Neutrophil (primary cell): Measurements from ENCODE around the gene CDC14B.
"Not testable (repeated sequence)": the region's sequence is repeated elsewhere in the genome, so short reads cannot be mapped to it uniquely, and the experiment has no call there.

Experiments used
- H3K27ac ChIP-seq: fragments of 200-600 bp; sonication (generic); 2 replicates; pipeline ENCODE4 v1.5.1; 2016; ENCODE audit warnings: mild to moderate bottlenecking, moderate library complexity
- H3K27me3 ChIP-seq: fragments of 200-600 bp; sonication (generic); 2 replicates; pipeline ENCODE4 v1.6.0; 2016; ENCODE audit warnings: mild to moderate bottlenecking
- H3K36me3 ChIP-seq: fragments of 200-600 bp; sonication (generic); 2 replicates; pipeline ENCODE4 v1.5.1; 2017
- H3K4me1 ChIP-seq, 2 experiments: fragments of 200-600 bp in 1 of 2; sonication (generic) in 1 of 2; 1 replicate in 1 of 2; 2 replicates in 1 of 2; pipeline versions ENCODE4 v1.5.1 to v1.6.1; 2013 to 2016; ENCODE audit warnings: low read depth in 1 of 2, low read length in 1 of 2, mild to moderate bottlenecking in 1 of 2, moderate library complexity in 1 of 2; ENCODE audit not compliant: control insufficient read depth in 1 of 2, insufficient read depth in 1 of 2
- H3K4me3 ChIP-seq, 2 experiments: fragments of 200-600 bp in 1 of 2; sonication (generic) in 1 of 2; 1 replicate in 1 of 2; 2 replicates in 1 of 2; pipeline ENCODE4 v1.5.1; 2013 to 2016; ENCODE audit warnings: low read depth in 1 of 2, low read length in 1 of 2, mild to moderate bottlenecking in 1 of 2, moderate library complexity in 1 of 2
- H3K9me3 ChIP-seq: fragments of 200-600 bp; sonication (generic); 2 replicates; pipeline ENCODE4 v1.5.1; 2016
- TF ChIP-seq, protein P1 (sequence below): fragments of 200-600 bp; sonication (generic); IDR thresholded peaks from 2 replicates; pipeline ENCODE4 v1.5.1; 2016; ENCODE audit warnings: antibody characterized with exemption

The CDC14B gene

DNA sequence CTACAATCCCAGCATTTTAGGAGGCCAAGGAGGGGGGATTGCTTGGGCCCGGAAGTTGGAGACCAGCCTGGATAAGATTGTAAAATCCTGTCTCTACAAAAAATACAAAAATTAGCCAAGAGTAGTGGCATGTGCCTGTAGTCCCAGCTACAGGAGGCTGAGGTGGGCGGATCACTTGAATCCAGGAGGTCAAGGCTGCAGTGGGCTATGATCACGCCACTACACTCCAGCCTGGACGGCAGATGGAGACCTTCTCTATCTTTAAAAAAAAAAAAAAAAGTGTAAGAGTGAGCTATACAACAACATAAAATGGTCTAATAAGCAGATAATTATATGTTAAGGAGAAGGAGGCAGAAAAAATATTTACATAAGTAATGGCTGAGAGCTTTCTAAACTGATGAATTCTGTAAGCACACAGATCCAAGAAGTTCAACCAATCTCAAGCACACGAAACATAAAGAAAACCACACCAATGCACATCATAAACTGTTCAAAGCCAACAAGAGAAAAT is 23.0 kb downstream of the CDC14B start:
- H3K27ac ChIP-seq = no peak overlapping the region
- H3K4me1 ChIP-seq = no peaks in the 10 kb centered on the region
- H3K4me3 ChIP-seq = no peak overlapping the region
- H3K9me3 ChIP-seq = no peaks in the 10 kb centered on the region
- H3K27me3 ChIP-seq = no peaks in the 10 kb centered on the region
- TF ChIP-seq, protein P1, sequence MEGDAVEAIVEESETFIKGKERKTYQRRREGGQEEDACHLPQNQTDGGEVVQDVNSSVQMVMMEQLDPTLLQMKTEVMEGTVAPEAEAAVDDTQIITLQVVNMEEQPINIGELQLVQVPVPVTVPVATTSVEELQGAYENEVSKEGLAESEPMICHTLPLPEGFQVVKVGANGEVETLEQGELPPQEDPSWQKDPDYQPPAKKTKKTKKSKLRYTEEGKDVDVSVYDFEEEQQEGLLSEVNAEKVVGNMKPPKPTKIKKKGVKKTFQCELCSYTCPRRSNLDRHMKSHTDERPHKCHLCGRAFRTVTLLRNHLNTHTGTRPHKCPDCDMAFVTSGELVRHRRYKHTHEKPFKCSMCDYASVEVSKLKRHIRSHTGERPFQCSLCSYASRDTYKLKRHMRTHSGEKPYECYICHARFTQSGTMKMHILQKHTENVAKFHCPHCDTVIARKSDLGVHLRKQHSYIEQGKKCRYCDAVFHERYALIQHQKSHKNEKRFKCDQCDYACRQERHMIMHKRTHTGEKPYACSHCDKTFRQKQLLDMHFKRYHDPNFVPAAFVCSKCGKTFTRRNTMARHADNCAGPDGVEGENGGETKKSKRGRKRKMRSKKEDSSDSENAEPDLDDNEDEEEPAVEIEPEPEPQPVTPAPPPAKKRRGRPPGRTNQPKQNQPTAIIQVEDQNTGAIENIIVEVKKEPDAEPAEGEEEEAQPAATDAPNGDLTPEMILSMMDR = no peak
- no peaks in the 10 kb centered on the region for H3K36me3 ChIP-seq

DNA sequence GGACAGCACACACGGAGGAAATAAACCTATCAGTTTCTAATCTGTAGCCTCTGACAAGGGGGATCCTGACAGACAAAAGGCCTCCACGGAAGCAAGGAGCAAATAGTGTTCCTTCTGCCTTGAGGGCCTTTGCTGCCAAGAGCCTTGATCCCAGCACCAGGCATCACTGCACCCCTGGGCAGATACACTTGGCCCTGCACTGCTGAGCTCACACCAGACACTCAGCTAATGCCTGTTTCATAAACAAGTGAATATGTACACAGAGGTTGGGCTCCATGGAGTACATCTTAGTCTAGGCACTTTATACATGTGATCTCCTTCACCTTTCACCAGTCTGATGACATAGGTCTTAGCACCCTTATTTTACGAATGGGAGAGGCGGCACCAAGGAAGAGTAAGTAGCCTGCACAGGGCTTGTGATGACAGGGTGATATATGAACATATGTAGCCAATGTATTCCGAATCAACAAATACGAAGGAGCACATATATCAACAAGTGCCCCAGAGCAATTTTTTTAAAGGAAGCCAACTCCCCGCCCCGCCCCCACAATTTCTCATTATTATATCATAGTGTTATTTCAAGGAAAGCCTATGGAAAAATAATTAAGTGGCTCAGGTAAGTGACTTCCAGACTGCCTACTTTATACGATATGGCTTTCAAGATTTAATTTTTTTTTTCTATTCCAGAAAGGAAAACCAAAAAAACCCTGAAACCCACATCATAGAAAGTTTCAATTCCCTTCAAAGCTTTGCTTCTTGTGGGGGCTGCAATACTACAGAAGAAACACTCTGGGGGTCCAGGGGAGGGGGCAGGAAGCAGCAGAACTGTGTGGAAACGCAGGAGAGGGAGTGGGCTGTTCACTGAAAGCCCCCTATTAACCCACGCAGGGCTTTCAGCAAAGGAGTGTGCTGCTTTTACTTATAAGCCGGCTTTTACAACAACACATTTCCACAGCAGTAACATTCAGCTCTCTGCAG is 32.0 kb downstream of the CDC14B start:
- H3K27ac ChIP-seq = no peak overlapping the region
- no peaks in the 10 kb centered on the region for H3K36me3 ChIP-seq
- no peaks in the 10 kb centered on the region for H3K9me3 ChIP-seq
- no peaks in the 10 kb centered on the region for H3K27me3 ChIP-seq
- no peak overlapping the region for H3K4me3 ChIP-seq
- TF ChIP-seq, protein P1 = no peak
- no peaks in the 10 kb centered on the region for H3K4me1 ChIP-seq

DNA sequence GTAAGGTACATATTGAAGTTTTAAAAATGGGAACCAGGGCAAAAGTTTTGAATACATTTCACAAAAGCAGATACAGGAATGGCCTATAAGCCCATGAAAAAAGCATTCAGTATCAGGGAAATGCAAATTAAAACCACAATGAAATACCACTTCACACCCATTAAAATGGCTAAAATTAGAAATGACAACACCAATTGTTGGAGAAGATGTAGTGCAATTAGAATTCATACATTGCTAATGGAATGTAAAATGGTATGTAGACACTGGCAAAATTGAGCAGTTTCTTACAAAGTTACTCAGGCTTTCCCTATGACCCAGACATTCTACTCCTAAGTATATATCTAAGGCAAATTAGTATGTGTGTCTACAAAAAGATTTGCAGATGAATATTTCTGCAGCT is 34.2 kb downstream of the CDC14B start:
- Histone ChIP-seq H3K36me3 (no peaks in the 10 kb centered on the region), H3K9me3 (no peaks in the 10 kb centered on the region), H3K27ac (no peak overlapping the region), H3K4me1 (peaks cover 0 to 7% of the 10 kb centered on the region in 2 experiments), H3K27me3 (no peaks in the 10 kb centered on the region), H3K4me3 (no peak overlapping the region)
- TF ChIP-seq, protein P1 = no peak

DNA sequence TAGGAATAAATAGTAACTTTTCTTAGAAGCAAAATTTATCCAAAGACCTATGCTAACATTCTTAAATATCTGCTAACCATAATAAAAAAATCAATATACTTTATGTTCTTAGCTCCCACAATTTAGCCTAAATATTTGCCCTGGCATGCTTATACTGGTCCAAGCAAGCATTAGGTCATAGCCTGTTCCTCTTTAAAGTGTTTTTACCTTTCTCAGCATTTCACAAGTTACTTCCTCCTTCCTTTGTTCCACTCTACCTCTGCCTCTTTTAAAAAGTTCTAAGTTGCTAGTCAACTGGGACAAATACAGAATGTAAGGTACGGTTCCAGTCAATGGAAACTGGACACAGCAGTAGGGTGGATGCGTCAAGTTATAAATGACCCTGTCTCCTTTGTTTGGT is 37.4 kb downstream of the CDC14B start:
- H3K36me3 ChIP-seq, H3K4me3 ChIP-seq, H3K27me3 ChIP-seq, H3K27ac ChIP-seq, H3K4me1 ChIP-seq, H3K9me3 ChIP-seq: not testable (repeated sequence)

DNA sequence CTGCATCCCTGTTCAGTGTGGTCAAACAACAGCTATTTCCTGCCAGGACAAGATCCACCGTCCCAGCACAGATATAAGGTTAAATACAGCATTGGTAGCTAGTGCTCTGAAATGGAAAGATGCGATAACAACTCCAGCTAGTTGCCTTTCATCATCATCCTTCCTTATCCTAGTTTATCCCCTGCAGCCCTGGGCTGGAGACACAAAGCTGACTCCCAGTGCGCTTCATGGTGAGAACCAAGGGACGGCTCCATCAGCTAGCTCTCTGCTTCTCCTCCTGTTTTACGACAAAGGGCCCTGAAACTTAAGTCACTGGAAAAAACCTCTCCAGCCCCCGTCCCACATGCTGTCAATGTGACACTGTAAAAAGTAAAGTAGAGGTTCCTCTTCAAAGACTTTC is 37.9 kb downstream of the CDC14B start:
- no peaks in the 10 kb centered on the region for H3K36me3 ChIP-seq
- peaks cover 7% of the 10 kb centered on the region for H3K27me3 ChIP-seq
- no peak overlapping the region for H3K27ac ChIP-seq
- H3K4me1 ChIP-seq = peaks cover 0 to 7% of the 10 kb centered on the region in 2 experiments
- H3K4me3 ChIP-seq = no peak overlapping the region
- no peaks in the 10 kb centered on the region for H3K9me3 ChIP-seq
- TF ChIP-seq, protein P1 = no peak

DNA sequence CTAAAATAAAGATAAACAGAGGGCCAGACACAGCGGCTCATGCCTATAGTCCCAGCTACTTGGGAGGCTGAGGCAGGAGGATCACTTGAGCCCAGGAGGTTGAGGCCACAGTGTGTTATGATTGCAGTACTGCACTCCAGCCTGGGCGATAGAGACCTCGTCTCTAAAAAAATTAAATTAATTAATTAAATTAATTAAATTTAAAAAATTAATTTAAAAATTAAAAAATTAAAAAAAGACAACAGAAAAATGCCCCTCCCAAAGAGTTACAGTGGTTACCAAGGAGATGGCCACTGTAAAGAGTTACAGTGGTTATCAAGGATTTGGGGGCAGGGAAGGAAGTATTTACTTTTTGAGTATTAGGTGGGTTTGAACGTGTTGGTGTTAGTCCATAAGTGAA is 38.3 kb downstream of the CDC14B start:
- Histone ChIP-seq H3K9me3 (no peaks in the 10 kb centered on the region), H3K27ac (no peak overlapping the region), H3K4me3 (no peak overlapping the region), H3K36me3 (no peaks in the 10 kb centered on the region), H3K27me3 (peaks cover 7% of the 10 kb centered on the region), H3K4me1 (peaks cover 0 to 7% of the 10 kb centered on the region in 2 experiments)
- TF ChIP-seq, protein P1 = no peak
